Activated naive CD4-positive, alpha-beta T cell (primary cell): ENCODE results near the gene TTC39C.

Source experiments
- DNase-seq, 4 experiments: peaks; one replicate each; lab custom pipeline; 2025; lab: John Stamatoyannopoulos, UW

The TTC39C gene

DNA sequence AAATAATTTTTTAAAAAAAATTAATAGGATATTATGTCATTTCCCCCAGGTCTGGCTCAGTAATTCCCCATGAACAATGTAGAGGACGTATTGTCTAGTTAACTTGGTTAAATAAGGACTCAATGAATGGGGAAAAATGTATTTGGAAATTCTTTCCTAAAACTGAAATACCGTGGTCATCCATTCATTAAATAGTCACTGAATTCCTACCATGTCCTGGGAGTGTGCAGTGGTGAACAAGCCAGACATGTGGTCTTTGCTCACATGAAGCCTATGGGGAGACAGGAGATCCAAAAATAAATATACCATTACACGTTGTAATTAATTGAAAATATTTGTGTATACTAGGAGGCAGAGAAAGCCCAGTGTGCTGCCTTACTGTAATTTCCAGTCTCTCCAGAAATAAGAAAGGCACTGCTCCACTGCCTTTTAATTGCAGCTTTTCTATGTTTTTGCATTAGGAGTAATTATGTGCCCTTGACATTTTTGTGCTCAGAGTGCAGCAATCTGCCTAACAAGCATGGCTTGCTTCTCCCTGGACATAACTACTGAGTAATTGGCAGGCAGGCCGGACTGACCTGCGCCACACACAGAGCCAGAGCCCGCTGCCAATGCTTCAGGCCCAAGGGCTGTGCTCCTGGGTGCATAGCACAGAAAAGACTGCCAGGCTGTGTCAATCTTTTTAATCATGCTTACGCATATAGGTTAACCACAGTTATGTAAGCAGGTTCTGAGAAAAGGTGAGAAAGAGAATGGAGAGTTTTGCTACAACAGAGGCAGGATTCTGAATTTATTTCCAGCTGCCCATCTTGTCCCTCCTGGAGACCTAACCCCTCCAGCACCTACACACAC, 22.2 kb upstream of the TTC39C start:
- peak in 2 of 4 experiments; percentile 13 to 37 for DNase-seq

DNA sequence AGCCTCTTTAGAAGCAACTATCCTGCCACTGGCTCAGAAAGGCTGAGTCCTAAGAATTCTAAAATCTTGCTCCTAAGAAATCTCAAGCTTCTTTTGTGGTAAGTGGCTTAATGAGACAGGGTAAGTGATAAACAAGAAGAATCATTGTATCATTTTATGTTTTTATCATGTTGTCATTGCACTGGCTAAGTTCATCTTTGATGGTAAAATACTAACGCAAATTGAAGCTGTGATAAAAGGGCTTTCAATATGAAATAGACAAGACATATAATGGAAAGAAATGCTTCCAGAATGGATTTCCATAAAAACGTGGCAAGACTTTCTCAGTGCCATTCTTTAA, 21.6 kb upstream of the TTC39C start:
- DNase-seq: no peak

DNA sequence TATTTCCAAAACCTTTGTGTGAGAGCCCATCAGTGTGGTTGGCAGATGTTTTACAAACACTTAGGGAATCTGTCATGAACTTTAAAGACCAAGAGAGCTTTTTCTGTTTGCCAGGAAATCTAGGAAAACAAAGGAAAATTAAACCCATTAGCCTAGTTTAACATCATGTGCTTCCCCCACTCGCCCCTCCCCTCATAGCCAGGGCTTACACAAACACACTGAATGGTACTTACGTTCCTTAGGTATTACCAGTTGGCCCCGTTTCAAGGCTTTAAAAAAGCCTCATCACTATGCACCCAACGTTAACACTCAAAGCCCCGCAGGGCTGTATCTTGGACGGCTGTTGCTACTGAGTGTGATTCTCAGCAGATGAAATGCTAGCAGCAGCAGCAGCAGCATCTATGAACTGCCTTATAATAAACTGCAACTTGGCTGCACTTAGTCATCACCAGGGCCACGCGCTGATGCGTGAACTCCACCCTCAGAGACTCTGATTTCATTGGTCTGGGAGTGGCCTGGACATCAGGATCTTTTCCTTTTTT, 20.1 kb upstream of the TTC39C start:
- no peak for DNase-seq

DNA sequence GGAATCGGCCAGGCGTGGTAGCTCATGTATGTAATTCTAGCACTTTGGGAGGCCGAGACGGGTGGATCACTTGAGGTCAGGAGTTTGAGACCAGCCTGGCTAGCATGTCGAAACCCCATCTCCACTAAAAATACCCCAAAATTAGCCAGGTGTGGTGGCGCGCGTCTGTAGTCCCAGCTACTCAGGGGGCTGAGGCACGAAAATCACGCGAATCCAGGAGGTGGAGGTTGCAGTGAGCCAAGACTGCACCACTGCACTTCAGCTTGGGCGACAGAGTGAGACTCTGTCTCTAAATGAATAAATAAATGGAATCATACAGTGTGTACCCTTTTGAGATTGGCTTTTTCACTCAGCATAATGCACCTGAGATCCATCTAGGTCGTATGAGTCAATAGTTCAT, 19.4 kb upstream of the TTC39C start:
- DNase-seq: no peak

DNA sequence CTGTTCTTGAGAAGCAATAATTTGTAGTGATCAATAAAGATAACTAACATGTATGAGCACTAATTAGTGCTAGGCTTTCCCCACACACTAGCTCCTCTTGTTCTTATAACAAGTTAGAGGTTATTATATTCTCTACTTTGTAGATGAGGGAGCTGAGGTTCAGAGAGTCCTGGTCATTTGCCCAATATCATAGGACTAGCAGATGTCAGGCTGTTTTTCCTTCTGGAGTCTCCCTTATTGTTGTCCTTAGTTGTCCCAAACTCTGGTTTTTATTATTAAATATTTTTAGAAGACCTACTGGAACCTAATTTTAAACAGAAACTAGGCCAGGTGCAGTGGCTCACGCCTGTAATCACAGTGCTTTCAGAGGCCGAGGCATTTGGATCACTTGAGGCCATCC, 16.5 kb upstream of the TTC39C start:
- no peak for DNase-seq

DNA sequence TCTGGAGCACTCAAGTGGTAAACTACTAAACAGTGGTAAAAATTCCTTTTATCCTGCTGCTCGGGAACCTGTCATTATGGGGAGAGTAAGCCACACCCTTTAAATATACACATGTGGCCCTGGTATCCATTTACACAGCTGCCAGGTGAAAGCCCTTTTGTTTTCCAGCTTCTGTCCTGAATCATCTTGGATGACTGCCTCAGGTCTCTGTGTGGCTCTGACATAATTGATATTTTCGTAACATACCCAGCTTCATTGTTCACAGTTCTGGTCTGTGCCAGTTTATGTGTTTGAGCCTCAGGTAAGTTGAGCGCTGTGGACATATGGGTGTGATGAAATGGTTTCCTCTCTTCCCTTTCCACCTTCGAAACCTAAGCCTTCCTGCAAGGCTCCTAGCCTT, 15.7 kb upstream of the TTC39C start:
- DNase-seq: no peak

DNA sequence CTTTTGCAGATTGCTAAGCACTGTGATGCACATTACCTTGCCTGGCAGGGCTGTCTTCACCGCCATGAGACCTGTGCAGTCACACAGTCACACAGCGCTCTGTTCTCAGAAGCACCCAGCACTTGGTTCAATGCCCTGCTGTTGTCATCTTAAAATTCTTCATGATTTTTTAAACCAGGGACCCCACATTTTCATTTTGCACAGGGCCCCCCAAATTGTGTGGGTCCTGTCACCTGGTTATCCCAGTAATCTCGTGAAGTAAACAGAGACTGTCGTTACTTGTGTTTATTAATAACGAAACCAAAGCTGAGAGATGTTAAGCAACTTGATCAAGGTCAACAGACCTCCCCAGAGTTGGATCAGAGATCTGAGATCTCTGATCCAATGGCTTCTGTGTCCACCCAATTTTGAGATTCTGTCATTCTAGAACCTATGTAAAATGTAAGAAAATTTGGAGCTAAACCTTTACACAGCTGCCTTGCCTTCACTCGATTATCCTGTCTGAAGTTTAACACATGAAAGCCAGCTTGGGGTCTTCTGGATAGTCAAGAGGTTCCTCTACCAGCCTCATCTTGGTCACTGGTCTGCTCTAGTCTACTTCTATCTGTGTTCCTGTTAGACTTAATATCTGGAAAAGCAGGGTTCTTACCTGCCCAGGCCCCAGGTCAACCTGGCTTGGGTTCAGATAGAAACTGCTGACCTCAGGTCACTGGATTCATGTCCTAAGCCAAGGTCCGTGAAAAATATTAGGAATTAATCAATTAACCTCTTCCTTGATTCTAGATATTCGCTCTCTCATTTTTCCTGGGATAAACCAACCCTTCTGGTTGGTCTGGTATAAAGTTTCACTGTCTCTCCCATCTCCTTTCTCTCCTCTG, 13.7 kb upstream of the TTC39C start:
- no peak for DNase-seq

DNA sequence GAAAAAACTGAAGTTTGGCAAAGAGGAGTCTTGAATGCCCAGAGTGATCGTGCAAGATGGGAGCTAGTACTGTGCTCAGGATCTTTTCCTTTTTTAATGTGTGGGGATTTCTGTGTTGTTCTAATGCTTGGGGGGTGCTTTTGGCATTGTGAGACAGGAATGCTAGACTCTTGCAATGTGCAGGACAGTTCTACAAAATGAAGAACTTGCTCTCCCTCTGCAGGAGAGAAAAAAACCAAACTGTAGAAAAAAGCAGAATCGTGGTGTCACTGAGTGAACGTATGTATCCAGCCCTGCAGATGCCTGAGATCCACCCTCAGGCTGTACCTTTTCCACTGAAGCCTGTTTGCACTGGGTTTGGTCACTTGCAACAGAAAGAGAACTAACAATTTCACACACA, 12.1 kb upstream of the TTC39C start:
- DNase-seq: no peak

DNA sequence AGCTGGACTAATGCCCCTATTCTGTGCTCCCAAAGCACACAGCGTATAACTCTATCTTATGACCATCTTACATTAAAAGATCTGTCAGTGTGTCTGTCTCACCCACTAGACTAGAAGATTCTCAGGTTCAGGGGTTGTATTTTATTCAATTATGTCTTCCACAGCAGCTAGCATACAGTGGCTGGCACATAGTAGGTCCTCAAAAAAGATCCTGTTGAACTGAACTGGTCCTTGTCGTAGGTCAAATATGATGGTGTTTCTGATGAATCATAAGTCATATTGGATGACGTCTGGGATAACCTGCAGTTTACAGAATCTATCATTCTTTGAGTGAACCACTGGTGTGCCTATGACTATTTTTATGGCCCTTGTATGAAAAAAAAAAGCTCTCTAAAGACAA, 11.3 kb upstream of the TTC39C start:
- DNase-seq: no peak

DNA sequence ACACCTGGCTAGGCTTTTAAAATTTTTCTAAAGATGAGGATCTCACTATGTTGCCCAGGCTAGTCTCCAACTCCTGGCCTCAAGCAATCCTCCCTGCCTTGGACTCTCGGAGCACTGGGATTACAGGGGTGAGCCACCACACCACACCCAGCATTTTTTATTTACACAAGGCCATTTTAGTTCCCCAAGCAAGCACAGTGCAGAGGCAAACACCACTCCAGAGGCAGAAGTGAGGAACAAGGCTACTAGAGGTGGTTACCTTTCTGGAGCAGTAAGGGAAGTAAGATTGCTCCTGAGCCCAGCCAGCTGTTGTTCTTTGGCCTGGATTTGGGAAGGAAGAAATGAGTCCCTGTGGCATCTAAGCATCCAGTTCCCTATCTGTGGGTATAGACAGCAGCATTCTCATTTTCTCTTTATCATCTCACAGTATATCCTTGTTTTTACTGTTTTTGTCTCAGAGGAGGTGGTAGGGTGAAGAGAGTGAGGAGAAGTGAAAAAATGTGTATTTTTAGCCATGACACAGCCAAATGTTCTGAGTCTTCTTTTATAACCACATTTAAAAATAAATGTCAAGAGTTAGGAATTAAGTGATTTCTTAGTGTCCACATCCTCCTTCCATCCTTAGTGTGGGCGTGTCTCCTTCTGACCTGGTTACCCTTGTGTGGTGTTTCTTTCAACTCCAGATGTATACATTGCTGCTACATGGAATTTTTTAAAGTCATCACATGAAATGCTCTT, 10.5 kb upstream of the TTC39C start:
- DNase-seq: no peak

DNA sequence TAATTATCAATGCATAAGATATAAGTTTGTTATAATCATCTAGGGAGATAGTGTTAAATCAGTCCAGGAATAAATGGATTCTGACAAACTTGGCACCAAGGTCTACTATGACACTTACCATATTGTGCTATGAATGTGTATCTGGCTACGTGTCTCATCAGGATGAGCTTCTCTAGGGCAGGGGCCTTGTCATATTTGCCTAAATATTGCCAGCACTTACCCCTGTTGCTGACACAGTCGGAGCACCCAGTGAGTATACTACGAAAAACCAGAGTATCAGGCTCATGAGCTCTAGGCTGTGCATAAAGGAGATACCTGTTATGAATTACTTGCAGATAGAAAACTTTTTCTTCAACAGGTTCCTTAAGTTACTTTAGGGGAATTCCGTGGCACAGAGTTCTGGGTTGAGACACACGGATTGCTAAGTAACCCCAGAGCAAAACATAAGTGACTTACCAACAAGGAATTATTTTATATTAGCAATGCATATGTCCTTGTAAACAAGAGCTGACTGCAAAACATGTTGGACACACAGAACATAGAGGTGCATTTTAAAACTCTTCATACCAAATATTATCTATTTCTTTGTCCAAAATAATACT, 7.7 kb upstream of the TTC39C start:
- DNase-seq: no peak

DNA sequence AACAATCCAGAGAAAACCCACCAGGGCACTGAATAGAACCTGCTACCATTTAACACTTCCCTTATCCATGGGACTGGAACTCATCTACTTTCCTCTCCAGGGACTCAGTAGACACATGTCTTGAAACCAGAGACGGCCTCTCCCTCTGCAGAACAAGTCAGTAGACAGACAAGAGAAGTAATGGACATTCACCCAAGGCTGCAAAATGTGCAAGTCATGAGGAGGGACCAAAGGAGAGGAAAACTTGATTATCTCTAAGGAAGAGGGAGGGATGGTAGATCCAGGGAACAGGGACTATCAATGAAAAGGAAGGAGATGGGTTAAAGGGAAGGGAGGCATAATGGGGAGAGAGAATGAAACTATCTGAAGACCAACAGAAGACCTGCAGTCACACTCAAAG, 5.3 kb upstream of the TTC39C start:
- no peak for DNase-seq

DNA sequence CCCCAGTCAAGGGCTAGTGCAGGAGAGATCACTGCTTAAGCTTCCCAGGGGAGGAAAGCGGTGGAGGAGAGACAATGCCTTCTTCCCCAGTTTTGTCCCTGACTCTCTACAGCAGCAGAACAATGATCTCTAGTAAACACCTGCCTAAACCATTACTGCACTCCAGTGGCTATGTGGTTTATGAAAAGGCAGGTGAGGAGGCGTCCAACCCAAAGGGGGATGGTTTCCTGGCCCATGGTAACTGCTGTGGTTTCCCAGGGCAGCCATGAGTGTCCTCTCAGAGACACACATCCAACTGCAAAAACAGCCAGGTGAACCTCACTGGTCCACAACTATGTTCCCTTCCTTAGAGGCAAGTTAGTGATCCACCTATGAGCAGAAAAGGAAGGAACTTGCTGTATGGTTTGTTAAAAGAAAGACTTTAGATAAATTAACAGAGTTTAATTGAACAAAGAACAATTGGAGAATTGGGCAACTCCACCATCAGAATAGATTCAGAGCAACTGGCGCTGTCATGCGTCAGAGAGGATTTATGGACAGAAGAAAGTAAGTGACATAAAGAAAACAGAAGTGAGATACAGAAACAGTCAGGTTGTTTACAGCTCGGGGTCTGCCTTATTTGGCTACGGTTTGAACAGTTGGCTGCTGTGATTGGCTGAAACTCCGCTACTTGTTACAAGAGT, 4.8 kb upstream of the TTC39C start:
- no peak for DNase-seq

DNA sequence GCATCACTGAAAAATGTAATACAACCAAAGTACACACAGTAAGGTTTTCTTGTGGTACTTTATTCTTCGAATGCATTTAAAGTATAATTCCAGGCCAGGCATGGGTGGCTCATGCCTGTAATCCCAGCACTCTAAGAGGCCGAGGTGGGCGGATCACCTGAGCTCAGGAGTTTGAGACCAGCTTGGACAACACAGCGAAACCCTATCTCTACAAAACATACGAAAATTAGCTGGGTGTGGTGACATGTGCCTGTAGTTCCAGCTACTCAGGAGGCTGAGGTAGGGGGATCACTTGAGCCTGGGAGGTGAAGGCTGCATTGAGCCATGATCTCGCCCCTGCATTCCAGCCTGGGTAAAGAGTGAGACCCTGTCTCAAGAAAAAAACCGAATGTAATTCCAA, 3.9 kb upstream of the TTC39C start:
- no peak for DNase-seq

DNA sequence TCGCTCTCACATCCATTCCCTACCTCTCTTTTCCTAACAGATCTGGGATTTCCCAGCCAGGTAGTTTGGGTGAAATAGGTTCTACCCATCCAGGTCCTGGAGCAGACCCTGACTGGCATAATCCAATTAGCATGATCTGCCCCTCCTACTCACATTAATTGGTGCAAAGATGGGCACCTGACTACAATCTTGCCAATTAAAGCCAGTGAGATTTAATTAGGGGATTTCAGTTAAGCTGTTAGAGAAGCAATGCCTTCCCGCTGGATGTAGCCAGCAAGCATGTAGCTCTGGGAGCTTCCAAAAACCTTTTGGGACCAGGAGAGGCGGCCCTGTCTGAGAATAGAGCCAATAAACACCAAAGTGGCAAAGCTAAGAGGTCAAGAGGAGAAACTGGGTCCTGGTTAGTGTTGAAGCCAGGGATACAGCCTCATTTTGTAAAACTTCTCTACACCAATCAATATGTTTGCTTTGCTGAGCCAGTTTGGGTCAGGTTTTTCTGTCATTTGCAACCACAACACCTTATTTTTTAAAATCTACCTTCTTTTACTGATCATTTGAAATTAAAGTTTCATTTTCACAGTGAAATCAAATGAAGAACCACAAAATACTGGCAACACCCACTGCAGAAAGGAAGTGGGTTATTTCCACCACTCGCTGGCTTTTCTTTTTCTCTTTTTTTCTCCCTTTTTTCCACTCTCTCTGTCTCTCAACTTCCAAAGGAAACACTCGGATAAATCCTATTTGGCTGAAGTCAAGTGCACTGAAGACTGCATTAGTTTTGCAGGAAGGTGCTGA, 3.2 kb upstream of the TTC39C start:
- DNase-seq: no peak

DNA sequence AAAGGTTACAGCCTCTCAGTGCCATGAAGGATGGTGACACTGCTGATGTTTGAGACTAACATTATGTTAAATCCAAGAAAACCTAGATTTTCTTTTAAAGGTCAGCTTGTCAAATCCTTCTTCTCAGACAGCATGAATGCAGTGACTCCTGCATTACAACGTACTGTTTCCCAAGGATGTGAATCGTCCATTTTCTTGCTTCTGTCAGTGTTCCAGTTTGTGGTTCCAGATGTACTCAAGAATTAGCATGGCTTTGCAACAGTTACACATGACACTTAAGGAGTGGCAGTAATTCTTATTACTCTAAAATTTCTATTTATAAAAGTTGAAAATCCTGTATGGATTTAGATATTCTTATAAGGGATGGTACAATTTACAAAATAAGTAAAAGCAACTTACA, 1.5 kb upstream of the TTC39C start:
- no peak for DNase-seq

DNA sequence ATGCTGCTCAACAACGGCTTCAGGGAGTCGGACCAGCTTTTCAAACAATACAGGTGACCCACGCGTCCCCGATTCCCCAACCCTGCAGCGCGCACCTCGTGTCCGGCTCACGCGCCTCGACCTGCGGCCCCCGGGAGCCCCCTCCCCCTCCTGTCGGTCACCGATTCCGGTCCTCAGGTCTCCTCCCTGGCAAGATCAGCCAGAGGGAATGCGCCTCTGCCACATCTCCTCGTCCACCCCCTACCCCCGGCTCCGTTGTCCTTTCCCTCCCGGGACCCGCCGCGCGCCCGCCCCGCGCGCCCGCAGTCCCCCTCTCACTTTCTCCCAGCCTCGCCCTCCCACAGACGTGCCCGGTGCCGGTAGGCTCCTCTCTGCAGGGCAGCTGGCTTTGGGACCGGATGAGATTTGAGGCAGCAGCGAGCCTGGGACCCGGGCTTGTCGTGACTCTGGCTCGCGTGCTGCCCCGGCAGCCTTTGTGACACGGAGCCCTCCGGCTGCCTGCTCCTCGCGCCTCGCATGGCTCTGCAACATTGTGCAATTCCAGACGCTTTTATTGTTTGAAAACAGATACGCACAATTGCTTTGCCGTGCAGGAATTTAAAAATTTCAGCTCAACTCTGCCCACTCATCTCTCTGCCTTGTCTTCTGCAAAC, 558 bp downstream of the TTC39C start:
- peak in 3 of 4 experiments; percentile 23 to 40 (median 33) for DNase-seq

DNA sequence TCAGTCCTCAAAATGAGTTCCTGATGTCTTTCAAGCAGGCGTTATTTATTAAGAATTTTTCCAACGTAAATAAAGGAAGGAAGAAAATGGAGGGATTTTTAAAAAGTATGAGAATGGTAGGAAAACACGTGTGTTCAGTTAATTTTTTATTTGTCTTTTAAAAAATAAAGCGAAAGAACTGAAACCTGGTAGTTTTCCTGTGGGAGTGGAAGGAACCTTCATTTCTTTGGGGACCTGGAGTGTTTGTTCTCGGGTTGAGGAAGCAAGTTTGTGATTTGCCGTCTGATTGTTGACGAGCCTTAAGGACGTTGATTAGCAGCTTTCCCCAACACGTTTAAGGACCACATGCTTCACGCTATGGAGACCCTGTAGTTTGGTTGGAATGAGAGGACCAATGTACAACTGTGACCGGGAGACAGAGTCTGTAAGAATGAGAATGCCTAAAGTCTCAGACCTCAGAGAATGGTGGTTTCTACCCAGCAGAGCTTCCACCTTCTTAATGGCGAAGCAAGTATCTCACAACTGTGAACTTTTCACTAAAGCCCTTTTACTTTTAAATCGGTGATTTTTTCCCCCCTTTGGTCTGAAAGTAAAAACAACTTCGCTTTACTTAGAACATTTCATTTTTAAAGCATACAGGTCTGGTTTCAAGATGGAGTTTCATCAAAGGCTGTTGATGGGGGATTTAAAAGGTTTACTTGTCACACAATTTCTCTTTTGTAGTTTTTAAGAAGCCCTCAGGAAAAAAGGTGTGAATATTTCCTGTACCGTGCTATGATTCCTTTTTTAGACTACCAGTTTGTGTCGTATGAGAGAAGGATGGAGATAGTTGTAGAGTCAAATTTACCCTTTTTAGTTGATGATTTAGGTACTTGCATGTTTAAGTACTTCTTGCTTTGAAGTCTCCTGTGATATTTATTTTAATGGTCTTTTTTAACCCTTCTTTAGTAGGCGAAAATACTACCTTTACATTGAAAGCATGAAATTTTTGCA, 1.4 kb downstream of the TTC39C start:
- DNase-seq: no peak

DNA sequence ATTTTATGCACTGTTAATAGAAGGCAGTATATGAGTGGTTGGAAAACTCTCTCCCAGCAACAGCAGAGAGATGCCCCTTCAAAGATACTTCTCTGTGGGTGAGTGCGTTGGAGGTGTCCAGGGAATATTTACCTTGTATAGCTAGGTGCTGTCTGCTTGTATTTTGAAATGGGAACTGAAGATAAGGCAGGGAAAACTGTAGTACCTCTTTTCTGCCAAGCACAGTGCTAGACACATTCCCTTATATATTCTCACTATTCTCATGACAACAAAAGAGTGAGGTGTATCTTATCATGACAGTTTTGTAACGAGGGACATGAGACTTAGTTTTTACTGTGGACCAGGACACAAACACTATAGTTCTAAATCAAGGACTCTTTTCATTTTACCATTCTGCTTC, 2.1 kb downstream of the TTC39C start:
- DNase-seq: no peak
